Measurements from ENCODE around the gene SLC39A11.
A peak's percentile ranks its signal among the peaks of the same experiment; 100 is the strongest.

The SLC39A11 gene

GRCh38 chr17:73069841-73070240 lies 22.6 kb downstream of the SLC39A11 start:
- DNase-seq = no peak

- DNase-seq = no peak
These were observed 23.2 kb downstream of the SLC39A11 start for GRCh38 chr17:73069164-73069770.

- DNase-seq = peak; percentile 88
These were observed 23.9 kb downstream of the SLC39A11 start for GRCh38 chr17:73068322-73069153.

GRCh38 chr17:73067699-73068098 lies 24.8 kb downstream of the SLC39A11 start:
- DNase-seq = peak; percentile 55

GRCh38 chr17:73067075-73067474 lies 25.4 kb downstream of the SLC39A11 start:
- no peak for DNase-seq

GRCh38 chr17:73066148-73066884 lies 26.2 kb downstream of the SLC39A11 start:
- DNase-seq = no peak

GRCh38 chr17:73065376-73065775 lies 27.1 kb downstream of the SLC39A11 start:
- DNase-seq = no peak

GRCh38 chr17:73064084-73064938 lies 28.2 kb downstream of the SLC39A11 start:
- no peak for DNase-seq

GRCh38 chr17:73062726-73063125 lies 29.8 kb downstream of the SLC39A11 start:
- DNase-seq = no peak

- no peak for DNase-seq
These were observed 31.3 kb downstream of the SLC39A11 start for GRCh38 chr17:73061161-73061560.

- DNase-seq = no peak
These were observed 31.8 kb downstream of the SLC39A11 start for GRCh38 chr17:73060721-73061120.

GRCh38 chr17:73059713-73060112 lies 32.8 kb downstream of the SLC39A11 start:
- DNase-seq = peak; percentile 45

GRCh38 chr17:73058022-73058421 lies 34.5 kb downstream of the SLC39A11 start:
- DNase-seq = peak; percentile 30

- DNase-seq = no peak
These were observed 35.3 kb downstream of the SLC39A11 start for GRCh38 chr17:73057196-73057595.

- DNase-seq = no peak
These were observed 39.6 kb downstream of the SLC39A11 start for GRCh38 chr17:73052923-73053322.

GRCh38 chr17:73050797-73051196 lies 41.7 kb downstream of the SLC39A11 start:
- DNase-seq = no peak

- DNase-seq = no peak
These were observed 44.3 kb downstream of the SLC39A11 start for GRCh38 chr17:73048170-73048569.

- no peak for DNase-seq
These were observed 46.8 kb downstream of the SLC39A11 start for GRCh38 chr17:73045724-73046123.

- peak; percentile 47 for DNase-seq
These were observed 48.6 kb downstream of the SLC39A11 start for GRCh38 chr17:73043686-73044581.

GRCh38 chr17:73042809-73043685 lies 49.4 kb downstream of the SLC39A11 start:
- DNase-seq = no peak

GRCh38 chr17:73042225-73042624 lies 50.3 kb downstream of the SLC39A11 start:
- no peak for DNase-seq

All from EL (cell line).